Islet of Langerhans (tissue), 1 donor: ENCODE data around the gene BNC2.
"Not testable (repeated sequence)": the region's sequence is repeated elsewhere in the genome, so short reads cannot be mapped to it uniquely, and the experiment has no call there.

Source experiments
- FAIRE-seq: peaks from one replicate; lab custom pipeline; 2011; peaks lifted over from hg19 to GRCh38; lab: Jason Lieb, UNC

Gene BNC2

DNA sequence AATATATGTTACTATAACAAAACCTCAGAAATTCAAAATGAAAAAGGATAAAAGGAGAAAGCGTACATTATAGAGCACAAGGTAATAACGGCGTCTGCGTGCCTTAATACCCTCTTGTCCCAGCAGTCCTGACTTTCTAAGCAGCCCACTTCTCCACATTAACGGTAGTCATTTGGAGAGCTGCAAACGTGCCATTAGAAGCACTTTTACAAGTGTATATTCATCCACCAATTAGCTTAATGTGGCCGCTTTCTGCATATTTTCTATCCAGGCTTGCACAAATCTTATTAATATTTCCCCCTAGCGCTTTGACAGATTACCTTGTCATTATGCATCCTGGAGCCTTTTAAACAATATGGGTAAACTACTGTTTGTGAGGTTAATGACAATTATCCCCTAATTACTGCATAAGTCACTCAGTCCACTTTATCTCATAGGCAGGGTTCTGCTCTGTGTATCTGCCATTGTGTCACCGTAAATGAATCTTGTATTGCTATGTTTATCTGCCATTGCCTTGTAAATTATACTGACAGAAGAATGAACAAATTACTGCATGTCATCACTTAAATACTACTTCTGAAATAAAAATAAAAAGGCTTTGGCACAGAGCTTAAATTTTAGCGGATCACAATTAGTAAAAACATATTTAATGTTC is 421.3 kb downstream of the BNC2 start:
- FAIRE-seq, result no peak

DNA sequence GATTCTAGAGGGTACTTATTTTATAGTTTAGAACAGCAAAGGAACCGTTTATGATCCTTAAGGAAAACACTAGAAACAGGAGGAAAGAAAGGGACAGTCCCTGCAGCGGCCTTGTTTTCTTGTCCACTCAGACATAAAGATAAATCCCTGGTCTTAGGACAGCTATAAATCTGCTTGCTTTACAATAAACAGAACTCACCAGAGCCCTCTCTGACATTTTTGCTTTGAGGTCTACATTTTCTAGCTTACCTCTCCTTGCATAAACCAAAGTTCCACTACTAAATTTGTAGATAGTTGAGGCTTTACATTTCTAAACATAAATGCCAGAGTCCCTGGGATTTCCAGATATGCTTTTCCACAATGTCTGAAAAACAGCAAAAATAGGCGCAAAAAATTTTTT is 422.5 kb downstream of the BNC2 start:
- no peak for FAIRE-seq

DNA sequence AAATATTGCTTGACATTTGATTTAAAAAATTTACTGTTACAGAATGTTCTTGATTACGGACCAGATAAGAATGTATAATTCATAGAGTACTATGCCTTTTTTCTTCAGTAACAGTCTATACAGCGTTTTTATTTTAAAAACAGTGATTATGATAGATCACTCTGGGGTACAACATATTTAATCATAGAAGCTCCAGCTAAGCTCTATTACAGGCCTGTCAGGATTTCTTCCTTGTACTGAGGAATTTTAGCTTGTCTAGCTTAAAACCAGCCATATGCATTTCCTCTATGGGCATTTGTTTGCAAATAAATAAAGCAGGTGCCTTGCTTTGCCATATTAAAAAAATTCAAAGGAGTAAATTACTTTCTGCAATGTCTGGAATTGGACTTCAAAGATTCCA is 423.8 kb downstream of the BNC2 start:
- no peak for FAIRE-seq

DNA sequence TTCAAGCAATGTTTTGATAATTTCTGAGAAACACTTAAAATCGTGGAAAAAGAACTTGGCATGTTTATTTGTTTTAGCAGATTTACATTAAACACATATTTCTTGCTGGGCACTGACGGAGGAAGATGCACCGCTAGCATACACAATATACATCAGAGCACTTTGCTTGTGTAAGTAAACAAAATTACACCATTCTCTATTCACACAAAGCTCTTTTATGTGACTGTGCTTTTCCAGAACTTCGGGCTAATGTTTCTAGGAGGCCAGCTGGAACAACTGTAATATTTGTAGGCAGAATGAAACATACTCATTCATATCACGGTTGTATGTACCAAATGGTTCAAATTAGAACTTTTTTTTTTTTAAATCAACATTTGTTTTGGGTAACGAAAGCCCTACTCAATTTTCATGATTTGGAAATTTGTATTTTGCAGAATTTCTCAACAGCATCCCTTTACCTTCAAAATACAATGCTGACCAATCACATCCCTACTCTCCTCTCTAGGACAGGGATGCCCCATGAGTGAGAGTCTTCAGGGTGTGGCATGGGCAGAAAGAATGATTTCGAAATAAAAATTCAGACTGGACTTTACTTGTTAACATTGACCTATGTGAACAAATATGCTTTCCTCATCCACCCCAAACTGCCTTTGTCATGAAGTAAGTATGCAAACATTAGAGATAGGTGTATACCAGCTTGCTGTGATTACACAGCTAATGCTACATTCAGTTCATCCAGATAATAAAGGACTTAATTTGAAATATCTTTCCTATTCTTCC is 425.1 kb downstream of the BNC2 start:
- FAIRE-seq, result no peak

DNA sequence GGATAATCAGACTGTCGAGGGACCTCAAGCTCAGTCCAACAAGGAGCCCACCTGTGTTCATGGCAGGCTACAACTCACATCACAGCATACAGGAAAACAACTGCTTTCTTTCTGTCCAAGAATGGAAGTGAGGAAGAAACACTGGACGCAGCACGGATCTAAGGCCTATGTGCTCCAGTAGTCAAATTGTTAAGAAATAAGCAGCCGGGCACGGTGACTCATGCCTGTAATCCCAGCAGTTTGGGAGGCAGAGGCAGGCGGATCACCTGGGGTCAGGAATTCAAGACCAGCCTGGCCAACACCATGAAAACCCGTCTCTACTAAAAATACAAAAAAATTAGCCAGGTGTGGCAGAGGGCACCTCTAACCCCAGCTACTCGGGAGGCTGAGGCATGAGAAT is 427.8 kb downstream of the BNC2 start:
- FAIRE-seq, result no peak

DNA sequence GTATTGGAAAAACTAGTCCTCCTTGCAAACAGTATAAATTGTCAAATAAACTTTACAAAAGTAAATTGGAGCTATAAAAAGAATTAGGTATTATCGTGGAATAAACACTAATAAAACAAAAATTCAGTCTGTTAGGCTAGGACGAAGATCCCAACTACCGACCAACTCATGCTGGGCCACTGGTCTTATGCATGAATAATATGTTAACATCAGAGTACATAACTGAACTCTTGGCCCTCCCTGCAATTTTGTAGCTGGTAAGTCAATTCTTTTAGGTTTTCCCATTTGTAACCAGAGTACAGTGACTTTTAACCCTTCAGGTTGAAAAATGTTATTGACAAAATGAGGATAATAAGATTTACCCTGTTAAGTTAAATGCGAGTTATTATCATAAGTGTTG is 428.7 kb downstream of the BNC2 start:
- FAIRE-seq, result no peak

DNA sequence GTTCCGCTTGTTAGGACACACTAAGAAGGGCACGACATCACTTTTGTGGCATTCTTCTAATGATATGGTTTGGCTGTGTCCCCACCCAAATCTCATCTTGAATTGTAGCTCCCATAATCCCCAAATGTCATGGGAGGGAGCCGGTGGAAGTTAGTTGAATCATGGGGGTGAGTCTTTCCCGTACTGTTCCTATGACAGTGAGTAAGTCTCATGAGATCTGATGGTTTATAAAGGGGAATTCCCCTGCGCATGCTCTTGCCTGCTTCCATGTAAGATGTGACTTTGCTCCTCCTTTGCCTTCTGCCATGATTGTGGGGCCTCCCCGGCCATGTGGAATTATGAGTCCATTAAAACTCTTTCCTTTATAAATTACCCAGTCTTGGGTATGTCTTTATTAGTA is 431.6 kb downstream of the BNC2 start:
- not testable (repeated sequence) for FAIRE-seq

DNA sequence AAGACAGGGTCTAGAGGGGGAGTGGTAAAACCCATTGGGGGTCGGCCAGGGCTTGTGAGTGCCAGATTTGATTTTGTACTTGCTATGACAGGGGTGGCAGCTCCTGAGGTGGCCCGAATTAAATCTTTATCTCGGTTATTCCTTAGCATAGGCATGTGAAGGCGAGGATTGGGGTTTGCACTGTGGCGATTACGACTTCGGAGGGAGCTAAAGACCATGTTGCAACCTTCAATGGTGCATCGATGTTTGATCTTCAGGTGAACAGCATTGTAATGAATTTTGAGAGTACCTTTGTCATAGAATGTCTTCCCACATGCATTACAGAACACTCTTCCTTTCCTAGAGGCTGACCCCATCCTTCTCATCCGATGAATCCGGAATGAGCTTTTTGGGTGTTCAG is 433.9 kb downstream of the BNC2 start:
- FAIRE-seq, result no peak

DNA sequence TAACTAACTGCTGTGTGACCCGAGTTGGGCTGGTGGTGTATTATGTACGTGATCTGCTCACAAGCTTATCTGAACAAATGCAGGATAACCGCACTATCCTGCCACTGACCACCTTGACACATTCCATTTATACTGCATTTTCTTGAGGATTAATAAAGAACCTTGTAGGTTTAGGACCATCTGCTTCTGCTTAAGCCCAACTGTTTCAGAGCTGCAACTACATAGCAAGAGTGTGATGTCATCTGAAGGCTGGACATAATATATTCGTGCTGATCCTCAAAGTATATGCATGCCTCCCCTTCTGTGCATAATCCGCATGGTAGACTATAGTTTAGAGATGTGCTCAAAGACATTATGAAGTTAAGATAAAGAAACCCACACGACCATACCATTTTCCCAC is 435.9 kb downstream of the BNC2 start:
- FAIRE-seq, result no peak

DNA sequence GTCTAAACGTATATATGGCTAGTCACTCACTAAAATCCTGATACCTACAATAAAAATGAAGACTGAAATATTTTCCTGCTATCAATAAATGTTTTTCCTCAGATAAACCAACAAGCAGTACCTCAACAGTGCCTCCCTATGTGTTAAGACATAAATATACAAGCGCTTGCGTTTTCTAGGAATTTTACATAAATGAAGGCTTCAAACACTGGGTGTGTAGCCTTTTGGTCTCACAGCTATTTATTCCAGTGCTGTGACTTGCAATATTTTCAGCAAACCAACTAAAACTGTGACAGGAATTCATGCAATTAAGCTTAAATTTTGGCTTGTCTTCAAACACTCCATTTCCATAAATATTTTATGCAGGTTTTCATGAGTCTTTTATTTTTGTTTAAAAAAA is 437.0 kb downstream of the BNC2 start:
- no peak for FAIRE-seq

DNA sequence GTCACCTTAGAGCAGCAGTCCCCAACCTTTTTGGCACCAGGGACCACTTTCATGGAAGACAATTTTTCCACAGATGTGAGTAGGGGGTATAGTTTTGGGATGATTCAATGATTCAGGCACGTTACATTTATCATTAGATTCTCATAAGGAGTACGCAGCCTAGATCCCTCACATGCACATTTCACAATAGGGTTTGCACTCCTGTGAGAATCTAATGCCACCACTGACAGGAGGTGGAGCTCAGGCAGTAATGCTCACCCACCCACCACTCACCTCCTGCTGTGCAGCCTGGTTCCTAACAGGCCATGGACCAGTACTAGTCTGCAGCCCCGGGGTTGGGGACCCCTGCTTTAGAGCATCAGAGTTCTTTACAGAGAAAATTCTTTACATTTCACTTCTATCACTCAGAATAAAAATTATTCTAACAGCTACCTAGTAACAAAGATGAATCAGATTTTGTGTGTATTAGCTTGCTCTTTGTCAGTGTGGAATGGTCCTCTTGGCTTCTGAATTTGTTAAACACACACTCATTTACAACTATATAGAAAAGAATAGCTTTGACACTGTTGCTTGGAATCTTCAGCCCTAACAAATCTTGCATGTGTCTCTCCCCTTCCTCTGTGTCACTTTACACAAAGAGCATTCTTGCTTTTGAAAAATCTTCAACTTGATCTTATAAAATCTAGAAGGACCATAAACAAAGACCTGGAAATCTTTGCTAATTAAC is 438.6 kb downstream of the BNC2 start:
- no peak for FAIRE-seq

DNA sequence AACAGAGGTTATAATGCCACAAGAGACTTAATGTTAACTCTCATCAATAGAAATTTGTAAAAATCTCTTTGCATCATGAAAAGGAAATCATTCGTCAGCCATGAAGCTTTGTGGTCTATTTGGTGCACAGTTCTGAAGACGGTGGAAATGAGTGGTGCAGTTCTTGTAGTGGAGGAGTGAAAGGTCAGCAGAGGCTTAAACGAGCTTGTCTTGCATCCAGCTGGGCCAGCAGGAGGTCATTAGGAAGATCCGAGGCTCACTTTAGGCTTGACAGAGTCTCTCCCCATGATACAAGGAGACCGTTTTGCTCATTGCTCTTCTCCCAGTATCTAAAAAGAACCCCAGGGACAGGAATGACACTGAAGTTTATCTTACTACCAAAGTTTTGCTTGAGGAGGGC is 440.8 kb downstream of the BNC2 start:
- FAIRE-seq, result no peak

DNA sequence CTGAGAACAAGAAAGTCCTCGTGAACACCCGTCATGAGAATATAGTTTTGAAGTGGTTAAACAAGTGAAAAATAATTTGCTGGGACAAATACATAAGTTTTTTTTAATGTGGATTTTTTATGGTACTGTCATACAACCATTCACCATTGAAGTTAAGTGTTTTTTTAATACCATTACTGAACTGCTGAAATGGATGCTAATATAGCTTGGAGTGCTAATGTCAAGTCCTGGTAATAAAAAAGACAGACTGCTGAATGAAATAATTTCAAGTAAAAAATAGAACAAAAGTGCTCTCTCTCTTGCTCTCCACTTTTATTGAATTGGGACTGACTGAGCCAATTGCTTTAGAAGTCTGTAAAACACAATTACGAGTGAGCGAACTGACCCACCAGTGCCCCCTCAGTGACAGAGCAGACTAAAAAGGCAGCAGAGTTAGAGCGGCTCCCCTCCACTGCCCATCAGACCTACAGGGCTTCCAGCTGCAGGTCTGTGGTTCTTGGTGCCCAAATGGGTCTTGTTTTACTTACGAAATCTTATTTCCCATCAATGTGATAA is 442.5 kb downstream of the BNC2 start:
- no peak for FAIRE-seq

DNA sequence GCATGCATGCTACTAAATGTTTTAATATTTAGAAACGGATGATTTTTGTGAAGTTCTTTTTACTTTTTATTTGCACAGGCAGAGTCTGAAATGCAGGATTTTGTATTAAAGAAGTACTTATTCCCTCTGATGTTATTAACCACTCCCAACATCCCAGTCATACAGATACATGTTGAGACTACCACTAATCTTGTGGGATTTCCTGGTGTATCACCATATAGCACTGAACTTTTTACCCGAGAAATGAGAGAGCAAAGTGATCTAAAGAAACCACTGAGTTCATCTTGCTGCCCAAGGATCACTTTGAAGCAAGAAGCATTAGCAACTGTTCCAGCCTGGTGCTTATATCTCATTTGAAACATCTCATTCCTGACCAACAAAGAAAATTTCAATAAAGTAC is 443.8 kb downstream of the BNC2 start:
- FAIRE-seq, result no peak

DNA sequence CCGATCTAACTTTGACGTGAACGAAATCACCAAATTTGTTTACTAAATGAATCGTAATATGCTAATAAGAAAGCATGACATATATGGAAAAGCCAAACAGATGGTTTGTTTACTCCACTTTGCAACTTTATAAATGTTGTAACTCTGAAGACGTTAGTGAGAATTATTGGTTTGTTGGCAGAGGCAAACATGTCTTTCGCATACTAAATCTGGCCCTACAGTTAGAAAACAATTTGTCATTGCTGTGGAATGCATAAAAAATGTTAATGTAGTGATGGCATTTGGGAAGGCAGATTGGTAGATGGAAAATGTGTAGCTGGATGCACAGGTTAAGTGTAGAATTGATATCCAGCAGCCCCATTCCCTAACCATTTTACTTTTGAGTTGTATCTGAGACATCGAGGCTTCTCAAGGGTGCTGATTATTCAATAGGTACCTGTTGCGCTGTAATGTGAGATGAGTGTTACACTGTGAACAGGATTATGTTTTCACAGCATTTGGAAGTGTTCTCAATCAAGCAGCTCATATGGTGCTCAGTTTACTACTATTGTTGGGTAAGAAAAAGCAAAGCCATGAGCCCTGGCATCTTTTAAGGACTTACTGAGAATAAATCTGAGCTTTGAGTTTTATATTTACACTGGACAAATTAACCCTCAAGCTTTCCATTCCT is 444.8 kb downstream of the BNC2 start:
- FAIRE-seq, result no peak

DNA sequence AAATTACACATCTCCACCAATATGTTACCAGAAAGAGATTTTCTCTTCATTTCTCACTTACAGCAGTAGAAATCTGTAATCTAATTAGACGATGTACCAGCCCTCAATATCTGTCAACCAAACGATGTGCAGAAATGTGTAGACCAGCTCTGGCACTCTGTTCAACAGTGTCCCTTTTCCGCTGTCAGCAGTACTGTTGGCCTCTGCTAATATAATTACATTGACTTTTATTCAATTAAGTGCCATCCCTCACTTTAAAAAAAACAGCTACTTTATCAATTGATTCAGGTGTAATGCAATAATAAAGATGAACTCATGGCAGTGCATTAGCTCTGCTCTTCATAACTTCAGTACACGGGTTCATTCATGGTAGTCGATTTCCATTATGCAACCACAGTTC is 448.4 kb downstream of the BNC2 start:
- no peak for FAIRE-seq

DNA sequence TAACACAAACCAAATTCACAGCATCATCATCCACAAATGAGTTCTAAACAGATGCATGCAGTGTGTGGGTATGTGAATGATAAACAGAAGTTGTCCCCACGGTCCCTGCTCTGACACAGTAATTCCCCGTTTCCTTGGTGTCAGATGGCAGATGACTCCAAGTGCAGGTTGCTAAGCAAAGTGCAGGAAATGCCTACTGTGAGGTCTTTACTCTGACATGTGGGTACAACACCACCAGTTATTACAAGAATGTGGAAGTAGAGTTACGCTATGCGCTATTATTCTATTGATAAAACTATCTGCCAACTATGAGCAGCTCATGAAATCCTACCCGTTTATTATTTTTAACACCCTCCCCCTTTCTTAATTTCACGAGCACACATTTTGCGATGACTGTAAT is 448.9 kb downstream of the BNC2 start:
- FAIRE-seq, result no peak

DNA sequence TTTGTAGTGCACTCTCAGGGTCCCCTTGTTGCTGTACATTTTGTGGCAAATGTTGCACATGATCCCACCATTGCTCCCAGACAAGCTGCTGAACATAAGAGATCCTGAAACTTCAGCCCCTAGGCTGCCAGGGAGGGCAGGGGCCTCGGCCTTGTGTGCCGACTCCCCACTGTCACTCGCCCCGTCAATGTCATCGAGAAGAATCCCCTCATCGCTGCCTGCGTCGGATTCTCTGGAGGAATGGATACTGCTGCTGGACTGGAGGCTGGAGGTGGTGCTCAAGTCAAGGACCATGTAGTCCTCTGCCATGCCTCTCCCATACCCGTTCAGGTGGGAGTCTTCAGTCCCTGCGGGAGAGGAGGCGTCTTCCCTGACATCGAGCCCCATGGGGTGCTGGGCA is 451.3 kb downstream of the BNC2 start:
- no peak for FAIRE-seq

DNA sequence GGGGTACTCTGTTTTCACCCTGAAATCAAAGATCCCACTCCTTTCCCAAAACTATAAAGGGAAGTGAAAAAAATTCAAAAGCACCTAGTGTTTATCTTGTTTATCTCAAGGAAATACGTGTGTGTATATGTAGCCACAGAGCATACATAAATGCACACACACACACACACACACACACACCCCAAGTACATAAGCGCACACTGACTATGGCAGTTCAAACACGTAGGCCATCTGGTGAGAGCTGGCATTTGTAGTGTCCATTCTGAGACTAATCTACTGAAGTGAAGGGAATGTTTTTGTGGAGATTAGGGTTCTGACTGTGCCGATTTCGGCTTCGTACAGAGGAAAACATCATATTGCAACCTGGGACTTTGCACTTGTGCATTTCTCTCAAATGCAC is 451.7 kb downstream of the BNC2 start:
- FAIRE-seq, result no peak

DNA sequence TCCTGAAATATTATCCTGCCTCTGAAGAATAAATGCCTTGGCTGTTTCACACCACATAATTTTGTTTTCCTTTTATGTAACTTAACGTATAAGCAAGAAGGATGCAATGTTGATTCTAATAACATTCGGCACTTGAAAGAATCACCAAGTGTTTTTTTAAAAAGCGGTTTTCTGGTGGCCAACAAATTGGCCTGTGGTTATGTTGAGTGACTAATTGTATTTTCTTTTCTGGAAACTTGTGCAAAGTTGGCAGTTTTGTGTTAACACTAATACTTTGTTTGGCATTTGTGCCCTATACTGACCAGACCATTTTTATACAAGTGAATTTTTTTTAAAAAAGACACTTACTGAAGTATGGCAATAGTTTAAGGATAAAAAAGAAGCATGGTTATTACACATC is 452.7 kb downstream of the BNC2 start:
- no peak for FAIRE-seq

DNA sequence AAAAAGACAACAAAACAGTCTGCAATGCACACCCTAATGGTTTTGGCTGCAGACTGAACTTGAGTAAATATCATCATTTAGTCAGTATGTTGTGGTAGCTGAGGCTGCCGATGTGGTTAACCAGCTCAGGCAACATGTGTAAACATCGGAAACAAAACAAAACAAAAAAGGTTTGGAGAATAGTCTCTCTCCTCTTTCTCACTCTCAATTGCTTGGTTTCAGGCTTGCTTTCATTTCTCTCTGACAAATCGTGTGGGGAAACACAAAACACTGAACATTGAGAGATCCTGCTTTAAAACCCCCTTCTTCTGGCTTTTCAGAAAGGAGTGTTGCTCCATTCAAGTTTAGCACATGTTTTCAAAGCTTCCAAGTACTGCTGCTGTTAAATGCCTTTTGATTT is 453.3 kb downstream of the BNC2 start:
- FAIRE-seq, result no peak

DNA sequence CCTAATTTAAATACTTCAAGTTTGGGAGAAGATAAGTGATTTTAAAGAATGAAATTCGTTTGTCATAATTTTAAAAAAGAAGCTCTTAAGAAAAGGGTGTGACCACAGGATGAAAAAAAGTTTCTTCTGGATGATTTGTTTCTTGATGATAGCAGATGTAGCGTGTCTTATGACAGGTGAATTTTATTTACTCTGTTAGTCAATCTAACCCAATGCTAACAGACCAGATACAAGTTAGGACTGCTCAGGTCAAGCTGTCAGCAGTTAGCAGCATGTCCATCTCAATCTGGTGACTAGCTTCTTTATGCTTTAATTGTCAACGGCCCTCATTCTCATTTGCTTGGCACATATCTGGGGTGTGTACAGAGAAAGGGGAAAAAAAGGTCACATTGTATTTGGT is 456.0 kb downstream of the BNC2 start:
- no peak for FAIRE-seq

DNA sequence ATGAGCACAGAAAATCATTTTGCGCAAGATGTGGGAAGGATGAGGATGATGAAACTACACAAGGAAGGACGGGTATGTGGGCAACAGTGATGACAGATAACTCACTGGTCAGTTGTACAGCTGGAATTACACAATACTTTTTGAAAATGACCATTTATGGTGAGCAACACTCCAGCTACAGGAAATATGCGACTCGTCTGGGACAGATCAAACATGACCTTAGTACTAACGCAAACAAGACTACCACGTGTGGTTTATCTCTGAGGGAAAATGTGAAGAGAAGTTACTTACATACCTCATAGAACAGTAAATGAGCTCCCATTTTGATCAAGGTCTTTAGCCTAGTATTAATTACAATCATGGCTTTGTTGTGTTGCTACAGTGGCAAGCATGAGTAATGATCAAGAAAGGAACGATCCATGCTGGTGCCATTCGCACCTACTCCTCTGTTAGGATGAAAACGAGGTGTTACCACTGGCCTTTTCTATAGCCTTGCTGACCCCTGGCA is 456.9 kb downstream of the BNC2 start:
- no peak for FAIRE-seq
